PC-9 (cell line): ENCODE measurements around the gene PFDN2. TPM values are rescaled to one million over a fixed set of nuclear protein-coding genes. Genes with fewer than 3 reads are reported as not detected.

Experiments
- BruUV-seq: library from RNA; stranded (reverse); fragments of 400-500 nt; replicated peaks from 2 replicates; lab custom pipeline; 2021; lab: Mats Ljungman, UMichigan
- CTCF ChIA-PET: fragments of 300-600 bp; sonication (Branson Sonifier 250); formaldehyde crosslinking; loops from one replicate; lab custom pipeline; 2022; ENCODE audit warnings: antibody characterized with exemption; lab: Charles Lee
- POLR2A ChIA-PET: fragments of 300-600 bp; sonication (Branson Sonifier 250); formaldehyde crosslinking; loops from one replicate; lab custom pipeline; 2022; ENCODE audit warnings: antibody characterized with exemption; ENCODE audit not compliant: unreplicated experiment; lab: Charles Lee
- DNase-seq, 2 experiments: peaks; one replicate each; pipeline versions ENCODE4 v3.0.0 to v3.0.0-alpha.2; 2015 to 2022; ENCODE audit warnings: mixed read lengths in 1 of 2
- H2AFZ ChIP-seq: fragments of 200-600 bp; sonication (generic); 2 replicates; pipeline ENCODE4 v1.8.1; 2017; ENCODE audit warnings: antibody characterized with exemption
- H3F3A ChIP-seq: fragments of 200-600 bp; sonication (generic); 2 replicates; pipeline ENCODE4 v1.8.1; 2017; ENCODE audit warnings: antibody characterized with exemption, mild to moderate bottlenecking, low read depth; ENCODE audit not compliant: insufficient read depth
- H3K27ac ChIP-seq: fragments of 200-600 bp; sonication (generic); 2 replicates; pipeline ENCODE4 v1.6.1; 2016; ENCODE audit warnings: mixed run types
- H3K27me3 ChIP-seq: fragments of 200-600 bp; sonication (generic); 2 replicates; pipeline ENCODE4 v1.6.1; 2016; ENCODE audit warnings: low read depth, mixed run types; ENCODE audit not compliant: insufficient read depth
- H3K36me3 ChIP-seq: fragments of 200-600 bp; sonication (generic); 2 replicates; pipeline ENCODE4 v1.6.1; 2016; ENCODE audit warnings: low read depth, mixed run types
- H3K4me1 ChIP-seq: fragments of 200-600 bp; sonication (generic); replicated peaks from 2 replicates; pipeline ENCODE4 v1.6.1; 2016; ENCODE audit warnings: mixed run types; ENCODE audit not compliant: insufficient read depth
- H3K4me2 ChIP-seq: fragments of 200-600 bp; sonication (generic); 2 replicates; pipeline ENCODE4 v1.6.1; 2017; ENCODE audit warnings: mixed run types
- H3K4me3 ChIP-seq: fragments of 200-600 bp; sonication (generic); 2 replicates; pipeline ENCODE4 v1.6.1; 2016; ENCODE audit warnings: mixed run types
- H3K79me2 ChIP-seq: fragments of 200-600 bp; sonication (generic); 2 replicates; pipeline ENCODE4 v1.6.1; 2017; ENCODE audit warnings: low read depth, mixed run types
- H3K9me2 ChIP-seq: fragments of 200-600 bp; sonication (generic); 2 replicates; pipeline ENCODE4 v1.8.1; 2017; ENCODE audit warnings: mild to moderate bottlenecking; ENCODE audit not compliant: insufficient read depth
- H3K9me3 ChIP-seq: fragments of 200-600 bp; sonication (generic); 2 replicates; pipeline ENCODE4 v1.8.1; 2016; ENCODE audit warnings: low read depth; ENCODE audit not compliant: insufficient read depth
- H4K20me1 ChIP-seq: fragments of 200-600 bp; sonication (generic); 2 replicates; pipeline ENCODE4 v1.8.1; 2017; ENCODE audit not compliant: insufficient read depth
- EZH2 ChIP-seq: fragments of 200-600 bp; sonication (generic); IDR thresholded peaks from 2 replicates; pipeline ENCODE4 v1.8.0; 2017; ENCODE audit warnings: antibody characterized with exemption, low read depth
- intact Hi-C: fragments of 100-400 bp; cut with micrococcal nuclease; formaldehyde crosslinking; loops from one replicate; pipeline ENCODE4 v1.10.0; 2022; ENCODE audit not compliant: unreplicated experiment
- total RNA-seq: library from RNA; stranded (reverse); gene quantifications from 2 replicates; pipeline ENCODE4 v1.2.3, GENCODE V29; 2021
- TF ChIP-seq, protein P1 (sequence below): fragments of 200-600 bp; sonication (generic); conservative IDR thresholded peaks from 2 replicates; pipeline ENCODE4 v1.6.1; 2017; ENCODE audit warnings: mixed run types, antibody characterized with exemption, mild to moderate bottlenecking, moderate library complexity

Gene PFDN2
- total RNA-seq, 1 experiment from 2014 or later = 74.4 TPM

DNA sequence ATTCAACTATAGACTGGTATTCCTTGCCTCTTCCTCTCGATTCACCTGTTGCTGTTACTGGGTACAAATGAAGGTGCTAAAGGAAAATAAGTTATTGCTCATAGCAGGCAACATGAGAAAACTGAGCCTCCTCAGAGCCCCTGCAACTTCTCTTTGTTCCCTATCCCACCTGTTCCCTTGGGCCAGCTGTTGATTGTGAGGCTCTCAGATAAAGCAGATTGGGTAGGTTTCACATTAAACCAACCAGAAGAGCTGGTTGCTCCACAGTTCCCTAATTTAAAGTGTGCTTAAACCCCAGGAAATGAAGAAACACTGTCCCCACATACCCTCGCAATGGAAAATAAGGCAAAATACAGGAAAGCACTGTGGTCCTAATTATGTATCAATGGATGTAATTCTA lies 9.8 kb upstream of the PFDN2 start:
- Histone ChIP-seq H3K4me3 (no peak overlapping the region), H3K9me3 (no peaks in the 10 kb centered on the region), H3F3A (peaks cover 28% of the 10 kb centered on the region), H2AFZ (no peak overlapping the region), H3K79me2 (peaks cover 17% of the 10 kb centered on the region), H3K4me2 (no peak overlapping the region), H4K20me1 (no peaks in the 10 kb centered on the region; the same call in 1 of the 2 replicates), H3K27ac (no peak overlapping the region), H3K4me1 (peaks cover 9% of the 10 kb centered on the region; the same call in 1 of the 2 replicates), H3K27me3 (no peaks in the 10 kb centered on the region), H3K9me2 (no peaks in the 10 kb centered on the region), H3K36me3 (0 out of 2 replicates have a peak, but pooled peaks cover 18% of the 10 kb centered on the region)
- intact Hi-C loops = no loop called here
- POLR2A ChIA-PET = interaction anchor here (0.6 kb wide), 1 partner anchor 107 kb away, joined by 3 read pairs; the partner anchor contains the start of gene F11R
- no TSS peak for BruUV-seq
- no peak for DNase-seq
- CTCF ChIA-PET = no interaction called here
- no peak for TF ChIP-seq EZH2
- TF ChIP-seq, protein P1, sequence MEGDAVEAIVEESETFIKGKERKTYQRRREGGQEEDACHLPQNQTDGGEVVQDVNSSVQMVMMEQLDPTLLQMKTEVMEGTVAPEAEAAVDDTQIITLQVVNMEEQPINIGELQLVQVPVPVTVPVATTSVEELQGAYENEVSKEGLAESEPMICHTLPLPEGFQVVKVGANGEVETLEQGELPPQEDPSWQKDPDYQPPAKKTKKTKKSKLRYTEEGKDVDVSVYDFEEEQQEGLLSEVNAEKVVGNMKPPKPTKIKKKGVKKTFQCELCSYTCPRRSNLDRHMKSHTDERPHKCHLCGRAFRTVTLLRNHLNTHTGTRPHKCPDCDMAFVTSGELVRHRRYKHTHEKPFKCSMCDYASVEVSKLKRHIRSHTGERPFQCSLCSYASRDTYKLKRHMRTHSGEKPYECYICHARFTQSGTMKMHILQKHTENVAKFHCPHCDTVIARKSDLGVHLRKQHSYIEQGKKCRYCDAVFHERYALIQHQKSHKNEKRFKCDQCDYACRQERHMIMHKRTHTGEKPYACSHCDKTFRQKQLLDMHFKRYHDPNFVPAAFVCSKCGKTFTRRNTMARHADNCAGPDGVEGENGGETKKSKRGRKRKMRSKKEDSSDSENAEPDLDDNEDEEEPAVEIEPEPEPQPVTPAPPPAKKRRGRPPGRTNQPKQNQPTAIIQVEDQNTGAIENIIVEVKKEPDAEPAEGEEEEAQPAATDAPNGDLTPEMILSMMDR = no peak

- DNase-seq = no peak
- 0 out of 2 replicates have a peak, but pooled peaks cover 10% of the 10 kb centered on the region for H3K36me3 ChIP-seq
- H3K9me2 ChIP-seq = no peaks in the 10 kb centered on the region
- no TSS peak for BruUV-seq
- TF ChIP-seq EZH2 = no peak
- TF ChIP-seq, protein P1 = no peak
- CTCF ChIA-PET = no interaction called here
- no peaks in the 10 kb centered on the region for H3K27me3 ChIP-seq
- no peak overlapping the region for H2AFZ ChIP-seq
- peaks cover 26% of the 10 kb centered on the region; the same call in 1 of the 2 replicates for H3F3A ChIP-seq
- POLR2A ChIA-PET = no interaction called here
- no peaks in the 10 kb centered on the region for H3K9me3 ChIP-seq
- H3K79me2 ChIP-seq = peaks cover 12% of the 10 kb centered on the region; the same call in 1 of the 2 replicates
- intact Hi-C loops = no loop called here
- peaks cover 13% of the 10 kb centered on the region for H3K4me1 ChIP-seq
- no peak overlapping the region for H3K4me3 ChIP-seq
- no peaks in the 10 kb centered on the region for H4K20me1 ChIP-seq
- H3K4me2 ChIP-seq = no peak overlapping the region
- no peak overlapping the region for H3K27ac ChIP-seq
Observed at GRCh38 chr1:161122967-161123366, 5.1 kb upstream of the PFDN2 start.

- Histone ChIP-seq H3K4me3 (no peak overlapping the region), H3K27ac (no peak overlapping the region), H2AFZ (no peak overlapping the region), H4K20me1 (no peaks in the 10 kb centered on the region), H3K27me3 (no peaks in the 10 kb centered on the region), H3K4me1 (peaks cover 16% of the 10 kb centered on the region), H3K4me2 (no peak overlapping the region), H3K79me2 (peaks cover 23% of the 10 kb centered on the region), H3K9me2 (no peaks in the 10 kb centered on the region), H3K36me3 (0 out of 2 replicates have a peak, but pooled peaks cover 2% of the 10 kb centered on the region), H3F3A (peaks cover 34% of the 10 kb centered on the region; the same call in 1 of the 2 replicates), H3K9me3 (no peaks in the 10 kb centered on the region)
- DNase-seq = no peak
- TF ChIP-seq, protein P1 = no peak
- no peak for TF ChIP-seq EZH2
- no TSS peak for BruUV-seq
- intact Hi-C loops = no loop called here
- ChIA-PET CTCF (no interaction called here), POLR2A (no interaction called here)
Observed at GRCh38 chr1:161121834-161122233, 4.0 kb upstream of the PFDN2 start.
